Fibroblast of mammary gland (primary cell): ENCODE results near the gene CD8A.

Source experiments
- DNase-seq: peaks from one replicate; pipeline ENCODE4 v3.0.0-alpha.2; 2010; ENCODE audit warnings: low read depth
- H3K4me3 ChIP-seq: 2 replicates; pipeline ENCODE4 v1.5.1; 2011; ENCODE audit warnings: low read depth, mild to moderate bottlenecking, low read length, moderate library complexity; ENCODE audit not compliant: control insufficient read depth
- TF ChIP-seq, protein P1 (sequence below): conservative IDR thresholded peaks from 2 replicates; pipeline ENCODE4 v1.5.1; 2011; ENCODE audit warnings: low read depth, low read length, inconsistent platforms; ENCODE audit not compliant: control insufficient read depth, insufficient read depth

CD8A gene

GRCh38 chr2:86826951-86827350 lies 36.2 kb upstream of the CD8A start:
- no peak for DNase-seq
- H3K4me3 ChIP-seq = no peak overlapping the region
- TF ChIP-seq, protein P1, sequence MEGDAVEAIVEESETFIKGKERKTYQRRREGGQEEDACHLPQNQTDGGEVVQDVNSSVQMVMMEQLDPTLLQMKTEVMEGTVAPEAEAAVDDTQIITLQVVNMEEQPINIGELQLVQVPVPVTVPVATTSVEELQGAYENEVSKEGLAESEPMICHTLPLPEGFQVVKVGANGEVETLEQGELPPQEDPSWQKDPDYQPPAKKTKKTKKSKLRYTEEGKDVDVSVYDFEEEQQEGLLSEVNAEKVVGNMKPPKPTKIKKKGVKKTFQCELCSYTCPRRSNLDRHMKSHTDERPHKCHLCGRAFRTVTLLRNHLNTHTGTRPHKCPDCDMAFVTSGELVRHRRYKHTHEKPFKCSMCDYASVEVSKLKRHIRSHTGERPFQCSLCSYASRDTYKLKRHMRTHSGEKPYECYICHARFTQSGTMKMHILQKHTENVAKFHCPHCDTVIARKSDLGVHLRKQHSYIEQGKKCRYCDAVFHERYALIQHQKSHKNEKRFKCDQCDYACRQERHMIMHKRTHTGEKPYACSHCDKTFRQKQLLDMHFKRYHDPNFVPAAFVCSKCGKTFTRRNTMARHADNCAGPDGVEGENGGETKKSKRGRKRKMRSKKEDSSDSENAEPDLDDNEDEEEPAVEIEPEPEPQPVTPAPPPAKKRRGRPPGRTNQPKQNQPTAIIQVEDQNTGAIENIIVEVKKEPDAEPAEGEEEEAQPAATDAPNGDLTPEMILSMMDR = no peak

GRCh38 chr2:86825693-86826381 lies 35.1 kb upstream of the CD8A start:
- no peak for DNase-seq
- TF ChIP-seq, protein P1 = no peak
- H3K4me3 ChIP-seq = no peak overlapping the region

DNA sequence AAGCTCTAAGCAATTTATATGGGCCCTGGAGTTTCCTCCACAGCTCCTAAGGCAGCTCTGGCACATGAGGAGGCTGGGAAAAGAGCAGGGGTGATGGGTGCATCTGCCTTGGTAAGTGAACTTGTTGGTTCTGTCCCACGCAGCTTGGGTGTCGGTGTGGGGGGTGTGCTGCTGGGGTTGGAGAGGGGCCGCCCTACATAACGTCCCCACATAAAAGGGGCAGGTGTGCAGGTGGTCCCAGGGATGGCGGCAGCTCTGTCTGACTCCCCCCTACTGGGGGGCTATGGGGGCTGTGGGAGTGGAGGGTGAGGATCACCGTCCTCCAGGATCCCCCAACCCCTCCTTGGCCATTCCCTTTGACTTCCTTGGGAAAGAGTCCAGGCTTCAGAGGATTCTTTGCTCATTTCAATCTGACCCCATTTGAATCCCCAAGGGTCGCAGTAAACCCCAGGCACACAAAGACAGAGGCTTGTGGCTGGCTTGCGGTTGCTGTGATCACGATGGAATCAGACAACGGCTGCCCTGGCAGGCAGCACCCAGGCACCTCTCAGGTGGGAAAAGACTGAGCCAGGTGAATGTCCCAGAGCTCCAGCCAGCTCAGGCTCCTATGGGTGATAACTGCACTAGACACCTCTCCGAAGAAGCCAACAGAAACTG lies 34.5 kb upstream of the CD8A start:
- H3K4me3 ChIP-seq = no peak overlapping the region
- DNase-seq = no peak
- TF ChIP-seq, protein P1 = no peak

DNA sequence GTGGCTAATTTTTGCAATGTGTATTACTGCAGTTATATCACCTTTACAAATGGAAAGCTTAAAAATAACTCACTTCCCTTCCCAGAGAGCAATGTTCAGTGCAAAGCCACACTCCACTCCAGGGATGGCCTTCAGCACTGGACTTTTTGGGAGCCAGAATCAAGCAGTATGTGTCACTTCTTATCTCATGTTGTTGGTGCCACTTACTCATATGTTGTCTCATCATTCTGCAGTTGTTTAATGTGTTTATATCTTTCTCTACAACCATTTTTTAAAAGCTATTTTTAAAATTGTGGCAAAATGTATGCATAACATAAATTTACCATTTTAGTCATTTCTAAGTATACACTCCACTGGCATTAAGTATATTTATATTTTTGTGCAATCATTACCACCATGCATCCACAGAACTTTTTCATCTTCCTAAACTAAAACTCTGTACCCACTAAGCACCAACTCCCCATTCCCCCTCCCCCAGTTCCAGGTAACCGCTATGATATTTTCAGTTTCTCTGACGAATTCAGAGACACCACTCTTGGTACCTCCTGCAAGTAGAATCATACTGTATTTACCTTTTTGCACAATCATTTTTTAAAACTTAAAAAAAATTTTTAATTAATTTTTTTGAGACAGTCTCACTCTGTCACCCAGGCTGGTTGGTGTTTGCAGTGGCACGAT lies 32.1 kb upstream of the CD8A start:
- no peak for DNase-seq
- TF ChIP-seq, protein P1 = no peak
- H3K4me3 ChIP-seq = no peak overlapping the region

- TF ChIP-seq, protein P1 = no peak
- DNase-seq = no peak
- no peak overlapping the region for H3K4me3 ChIP-seq
Observed at GRCh38 chr2:86821842-86822241, 31.1 kb upstream of the CD8A start.

DNA sequence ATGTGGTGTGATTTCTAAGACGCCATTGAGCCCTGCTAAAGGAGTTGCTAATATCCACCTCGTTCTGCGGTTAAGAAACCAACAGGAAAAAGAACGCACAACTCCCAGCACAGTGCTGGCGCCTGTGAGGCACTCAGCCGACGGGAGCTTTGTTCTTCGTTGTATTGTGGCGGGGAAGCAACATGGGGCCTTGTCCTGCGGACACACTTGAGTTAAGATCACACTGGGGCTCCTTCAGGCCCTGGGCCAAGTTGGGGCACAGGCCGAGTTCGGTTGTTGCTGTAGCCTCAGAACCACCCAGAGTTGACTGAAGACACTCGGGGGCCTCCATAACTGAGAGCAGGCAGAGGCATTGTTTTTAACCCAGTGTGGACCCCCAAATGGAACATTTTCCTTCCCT lies 30.6 kb upstream of the CD8A start:
- TF ChIP-seq, protein P1 = no peak
- DNase-seq = no peak
- no peak overlapping the region for H3K4me3 ChIP-seq
